ENCODE data around the gene MDFI.

The MDFI gene

DNA sequence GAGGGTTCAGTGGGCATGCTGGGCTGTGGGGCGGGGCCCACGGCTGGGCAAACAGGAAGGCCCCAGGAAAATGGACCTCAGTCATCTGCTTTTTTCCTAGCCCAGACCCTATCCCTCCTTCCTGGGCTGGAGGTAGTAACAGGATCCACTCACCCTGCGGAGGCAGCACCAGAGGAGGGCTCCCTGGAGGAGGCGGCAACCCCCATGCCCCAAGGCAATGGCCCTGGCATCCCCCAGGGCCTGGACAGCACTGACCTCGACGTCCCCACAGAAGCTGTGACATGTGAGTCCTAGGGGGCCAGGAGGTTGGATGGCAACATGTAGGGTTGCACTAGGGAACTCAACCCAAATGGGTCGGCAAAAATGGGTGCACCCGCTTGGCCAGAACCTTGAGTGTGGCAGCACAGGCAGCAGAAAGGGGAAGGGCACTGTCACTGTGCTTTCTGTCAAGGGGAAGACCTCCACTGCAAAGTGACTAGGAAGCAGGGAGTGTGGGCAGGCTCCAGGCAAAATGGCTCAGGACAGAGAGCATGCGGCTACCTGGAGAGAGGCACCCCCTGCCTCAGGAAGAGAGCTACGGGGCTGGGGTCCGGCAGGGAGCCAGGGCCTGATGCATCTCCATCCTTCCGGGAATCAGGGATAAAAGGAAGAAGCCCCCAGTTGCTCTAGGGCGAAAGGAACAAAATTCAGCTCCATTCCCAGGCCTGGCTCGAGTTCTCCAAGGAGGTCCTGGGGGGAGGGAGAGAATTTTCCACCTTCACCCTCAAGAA lies 7.9 kb downstream of the MDFI start:
- TF ChIP-seq, protein P1, sequence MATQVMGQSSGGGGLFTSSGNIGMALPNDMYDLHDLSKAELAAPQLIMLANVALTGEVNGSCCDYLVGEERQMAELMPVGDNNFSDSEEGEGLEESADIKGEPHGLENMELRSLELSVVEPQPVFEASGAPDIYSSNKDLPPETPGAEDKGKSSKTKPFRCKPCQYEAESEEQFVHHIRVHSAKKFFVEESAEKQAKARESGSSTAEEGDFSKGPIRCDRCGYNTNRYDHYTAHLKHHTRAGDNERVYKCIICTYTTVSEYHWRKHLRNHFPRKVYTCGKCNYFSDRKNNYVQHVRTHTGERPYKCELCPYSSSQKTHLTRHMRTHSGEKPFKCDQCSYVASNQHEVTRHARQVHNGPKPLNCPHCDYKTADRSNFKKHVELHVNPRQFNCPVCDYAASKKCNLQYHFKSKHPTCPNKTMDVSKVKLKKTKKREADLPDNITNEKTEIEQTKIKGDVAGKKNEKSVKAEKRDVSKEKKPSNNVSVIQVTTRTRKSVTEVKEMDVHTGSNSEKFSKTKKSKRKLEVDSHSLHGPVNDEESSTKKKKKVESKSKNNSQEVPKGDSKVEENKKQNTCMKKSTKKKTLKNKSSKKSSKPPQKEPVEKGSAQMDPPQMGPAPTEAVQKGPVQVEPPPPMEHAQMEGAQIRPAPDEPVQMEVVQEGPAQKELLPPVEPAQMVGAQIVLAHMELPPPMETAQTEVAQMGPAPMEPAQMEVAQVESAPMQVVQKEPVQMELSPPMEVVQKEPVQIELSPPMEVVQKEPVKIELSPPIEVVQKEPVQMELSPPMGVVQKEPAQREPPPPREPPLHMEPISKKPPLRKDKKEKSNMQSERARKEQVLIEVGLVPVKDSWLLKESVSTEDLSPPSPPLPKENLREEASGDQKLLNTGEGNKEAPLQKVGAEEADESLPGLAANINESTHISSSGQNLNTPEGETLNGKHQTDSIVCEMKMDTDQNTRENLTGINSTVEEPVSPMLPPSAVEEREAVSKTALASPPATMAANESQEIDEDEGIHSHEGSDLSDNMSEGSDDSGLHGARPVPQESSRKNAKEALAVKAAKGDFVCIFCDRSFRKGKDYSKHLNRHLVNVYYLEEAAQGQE (IDR thresholded peaks at IDR 0.05; ENCODE audit: insufficient read depth in 1 of 2, low read depth in 2 of 2, low read length in 2 of 2) = no peak
- no peak for TF ChIP-seq FOXP2 (optimal IDR thresholded peaks at IDR 0.05; ENCODE audit: borderline replicate concordance, extremely low read depth, extremely low read length, insufficient read depth)
- TF ChIP-seq TAF1 (IDR thresholded peaks at IDR 0.05; ENCODE audit: borderline replicate concordance, insufficient read depth, low read length) = no peak
- no peak for TF ChIP-seq SIN3A (IDR thresholded peaks at IDR 0.05; ENCODE audit: borderline replicate concordance, insufficient read depth, low read length)
- TF ChIP-seq POLR2AphosphoS5 (IDR thresholded peaks at IDR 0.05; ENCODE audit: low read depth, low read length) = no peak

DNA sequence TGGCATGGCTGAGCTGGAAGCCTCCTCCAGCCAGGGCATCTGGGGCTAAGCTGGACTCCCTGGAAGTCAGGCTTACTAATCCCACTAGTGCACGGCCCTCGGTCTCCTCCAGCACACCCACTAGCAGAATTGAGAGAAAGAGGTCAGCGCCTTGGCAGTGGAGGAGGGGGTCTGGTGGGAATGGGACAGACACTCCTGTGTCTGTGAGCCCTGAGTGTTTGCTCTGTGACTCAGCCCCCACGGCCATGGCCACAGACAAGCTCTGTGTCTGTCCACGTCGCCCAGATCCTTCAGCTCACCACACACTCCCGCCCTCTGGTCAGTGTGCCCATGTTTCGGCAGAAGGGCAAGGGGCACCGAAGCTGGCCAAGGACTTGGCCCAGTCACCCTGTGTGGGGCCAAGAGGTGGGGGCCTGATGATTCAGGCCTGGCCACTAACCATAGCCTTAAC lies 8.8 kb downstream of the MDFI start:
- TF ChIP-seq SIN3A (IDR thresholded peaks at IDR 0.05; ENCODE audit: borderline replicate concordance, insufficient read depth, low read length) = no peak
- TF ChIP-seq TAF1 (IDR thresholded peaks at IDR 0.05; ENCODE audit: borderline replicate concordance, insufficient read depth, low read length) = no peak

DNA sequence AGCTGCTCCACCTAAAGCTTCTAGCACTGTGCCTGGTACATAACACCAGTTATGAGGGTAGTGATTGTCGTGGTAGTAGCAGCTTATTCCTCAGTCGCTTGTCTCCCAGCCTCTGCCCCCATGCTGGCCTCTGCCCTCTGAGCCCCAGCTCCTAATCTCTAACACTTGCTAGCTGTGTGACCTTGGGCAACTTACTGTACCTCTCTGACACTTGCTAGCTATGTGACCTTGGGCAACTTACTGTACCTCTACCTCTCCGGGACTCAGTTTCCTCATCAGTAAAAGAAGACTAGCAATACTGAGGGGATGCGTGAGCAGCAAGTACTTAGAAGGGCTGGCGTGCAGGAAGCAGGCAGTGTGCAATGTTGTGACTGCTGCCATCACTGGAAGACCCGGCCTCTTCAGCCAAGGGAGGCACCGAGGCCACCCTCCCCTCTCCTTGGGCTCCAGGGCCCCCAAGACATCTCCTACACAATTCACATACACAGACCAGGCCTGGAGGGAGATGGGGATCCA lies 9.9 kb downstream of the MDFI start:
- no peak for TF ChIP-seq POLR2AphosphoS5 (IDR thresholded peaks at IDR 0.05; ENCODE audit: low read depth, low read length)
- no peak for TF ChIP-seq FOXP2 (optimal IDR thresholded peaks at IDR 0.05; ENCODE audit: borderline replicate concordance, extremely low read depth, extremely low read length, insufficient read depth)
- no peak for TF ChIP-seq SIN3A (IDR thresholded peaks at IDR 0.05; ENCODE audit: borderline replicate concordance, insufficient read depth, low read length)
- TF ChIP-seq, protein P1 (IDR thresholded peaks at IDR 0.05; ENCODE audit: insufficient read depth in 1 of 2, low read depth in 2 of 2, low read length in 2 of 2) = no peak
- no peak for TF ChIP-seq TAF1 (IDR thresholded peaks at IDR 0.05; ENCODE audit: borderline replicate concordance, insufficient read depth, low read length)

DNA sequence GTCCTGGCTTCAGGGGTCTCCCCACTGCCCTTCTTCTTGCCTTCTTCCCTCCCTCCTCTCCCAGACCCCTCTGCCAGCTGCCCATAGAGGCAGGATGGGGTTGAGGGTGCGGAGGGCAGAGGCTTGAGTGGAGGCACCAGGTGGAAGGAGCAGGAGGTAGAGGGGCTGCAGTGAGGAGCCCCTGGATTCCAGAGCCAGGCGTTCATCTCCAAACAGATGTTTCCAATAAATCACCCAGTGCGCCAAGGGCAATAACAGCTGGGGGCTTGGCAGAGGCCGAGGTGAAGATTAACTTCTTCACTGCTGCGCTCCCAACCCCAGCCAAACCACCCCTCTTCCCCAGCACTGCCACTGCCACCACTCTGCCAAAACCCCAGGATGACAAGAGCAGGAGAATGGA lies 10.7 kb downstream of the MDFI start:
- TF ChIP-seq, protein P1 (IDR thresholded peaks at IDR 0.05; ENCODE audit: insufficient read depth in 1 of 2, low read depth in 2 of 2, low read length in 2 of 2) = no peak
- TF ChIP-seq SIN3A (IDR thresholded peaks at IDR 0.05; ENCODE audit: borderline replicate concordance, insufficient read depth, low read length) (no peak), POLR2AphosphoS5 (IDR thresholded peaks at IDR 0.05; ENCODE audit: low read depth, low read length) (no peak), FOXP2 (optimal IDR thresholded peaks at IDR 0.05; ENCODE audit: borderline replicate concordance, extremely low read depth, extremely low read length, insufficient read depth) (no peak), TAF1 (IDR thresholded peaks at IDR 0.05; ENCODE audit: borderline replicate concordance, insufficient read depth, low read length) (no peak)

DNA sequence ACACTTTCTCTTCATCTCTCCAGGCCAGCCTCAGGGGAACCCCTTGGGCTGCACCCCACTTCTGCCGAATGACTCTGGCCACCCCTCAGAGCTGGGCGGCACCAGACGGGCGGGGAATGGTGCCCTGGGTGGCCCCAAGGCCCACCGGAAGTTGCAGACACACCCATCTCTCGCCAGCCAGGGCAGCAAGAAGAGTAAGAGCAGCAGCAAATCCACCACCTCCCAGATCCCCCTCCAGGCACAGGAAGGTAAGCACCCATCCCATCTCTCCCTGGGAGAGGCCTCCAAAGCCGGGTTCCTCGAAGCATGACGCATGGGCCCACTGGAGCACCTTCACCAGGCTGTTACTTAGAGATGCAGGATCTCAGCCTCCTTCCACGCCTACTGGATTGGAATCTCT lies 11.3 kb downstream of the MDFI start:
- no peak for TF ChIP-seq SIN3A (IDR thresholded peaks at IDR 0.05; ENCODE audit: borderline replicate concordance, insufficient read depth, low read length)

DNA sequence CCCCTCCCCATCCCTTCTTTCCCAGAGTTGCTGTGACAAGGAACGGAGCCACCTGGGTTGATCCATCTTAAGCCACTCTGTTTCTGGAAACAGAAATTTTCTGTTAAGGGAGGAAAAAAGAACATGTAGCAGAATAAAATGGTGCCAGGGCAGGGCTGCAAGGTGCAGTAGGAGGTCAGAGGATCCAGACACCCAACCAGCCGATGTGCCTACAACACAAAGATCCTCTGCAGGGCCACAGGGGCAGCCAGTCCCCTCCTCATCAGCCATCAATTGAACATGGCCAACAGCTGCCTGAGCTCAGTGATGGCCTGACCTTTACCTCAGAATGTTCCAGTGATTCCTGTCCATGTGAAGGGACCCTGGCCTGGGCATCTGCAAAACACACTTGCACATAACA lies 11.9 kb downstream of the MDFI start:
- no peak for TF ChIP-seq SIN3A (IDR thresholded peaks at IDR 0.05; ENCODE audit: borderline replicate concordance, insufficient read depth, low read length)
- TF ChIP-seq, protein P1 (IDR thresholded peaks at IDR 0.05; ENCODE audit: insufficient read depth in 1 of 2, low read depth in 2 of 2, low read length in 2 of 2) = no peak
- no peak for TF ChIP-seq POLR2AphosphoS5 (IDR thresholded peaks at IDR 0.05; ENCODE audit: low read depth, low read length)
- TF ChIP-seq TAF1 (IDR thresholded peaks at IDR 0.05; ENCODE audit: borderline replicate concordance, insufficient read depth, low read length) = no peak
- TF ChIP-seq FOXP2 (optimal IDR thresholded peaks at IDR 0.05; ENCODE audit: borderline replicate concordance, extremely low read depth, extremely low read length, insufficient read depth) = no peak
